ENCODE measurements around the gene TFAP2B.

TFAP2B gene

DNA sequence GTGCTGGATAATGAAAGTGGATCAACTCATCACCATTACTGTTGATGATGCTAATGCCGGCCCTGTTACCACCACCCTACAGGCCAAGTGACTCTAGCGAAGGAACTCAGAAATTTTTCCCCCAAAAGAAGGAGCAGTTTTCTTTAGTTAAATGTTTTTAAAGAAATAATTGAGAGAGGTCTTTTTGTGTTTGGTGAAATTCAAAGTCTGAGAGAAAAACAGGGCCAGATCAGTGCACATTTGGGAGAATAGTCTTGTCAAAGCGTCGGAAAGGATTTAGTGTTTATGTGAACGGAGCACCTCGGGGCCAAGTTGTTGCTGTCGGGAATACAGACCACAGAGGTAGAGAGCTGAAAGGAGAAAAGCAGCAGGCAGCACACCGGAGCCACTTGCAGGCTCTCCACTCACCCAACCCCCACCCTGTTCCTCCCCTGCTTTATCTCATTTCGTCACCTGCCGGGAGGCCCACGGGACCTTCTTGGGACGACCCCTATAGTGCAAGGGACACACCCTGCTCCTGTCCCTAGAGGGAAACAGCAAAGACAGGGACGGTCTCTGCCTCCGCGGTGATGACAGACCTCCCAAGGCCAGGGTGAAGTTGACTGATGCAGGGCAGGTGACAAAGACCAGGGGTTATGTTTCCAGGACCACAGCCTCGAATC is 6.8 kb downstream of the TFAP2B start:
- no peak for DNase-seq

DNA sequence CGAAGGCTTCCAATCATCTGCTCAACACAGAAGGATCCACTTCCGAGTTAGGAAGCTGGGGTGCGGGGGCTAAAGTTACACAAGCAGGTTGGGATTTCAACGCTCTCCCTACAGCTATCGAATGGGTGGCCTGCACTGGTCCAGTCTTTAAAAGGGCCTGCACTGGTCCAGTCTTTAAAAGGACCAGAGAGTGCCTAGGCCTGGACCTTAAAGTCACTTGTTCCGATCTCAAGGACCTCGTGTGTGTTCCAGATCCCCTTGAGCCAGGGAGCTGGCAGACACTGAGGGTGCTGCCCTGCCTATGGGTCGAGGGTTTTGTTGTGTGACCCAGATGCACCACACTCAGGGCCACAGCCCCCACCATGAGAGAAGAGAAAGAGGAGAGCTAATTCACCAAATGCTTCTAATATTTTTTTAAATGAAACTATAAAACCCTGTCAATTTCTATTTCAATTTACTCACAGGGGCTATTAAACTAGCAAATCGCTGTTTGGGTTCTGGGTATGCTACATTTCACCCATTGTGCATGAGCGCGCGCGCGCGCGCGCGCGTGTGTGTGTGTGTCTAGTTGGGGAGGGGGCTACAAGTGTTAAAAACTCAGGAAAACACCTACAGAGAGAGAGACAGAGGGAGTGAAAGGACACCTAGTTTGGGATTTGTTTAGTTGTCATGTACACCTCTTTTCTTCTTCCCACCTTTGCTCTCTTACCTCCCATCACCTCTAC is 7.5 kb downstream of the TFAP2B start:
- no peak for DNase-seq

DNA sequence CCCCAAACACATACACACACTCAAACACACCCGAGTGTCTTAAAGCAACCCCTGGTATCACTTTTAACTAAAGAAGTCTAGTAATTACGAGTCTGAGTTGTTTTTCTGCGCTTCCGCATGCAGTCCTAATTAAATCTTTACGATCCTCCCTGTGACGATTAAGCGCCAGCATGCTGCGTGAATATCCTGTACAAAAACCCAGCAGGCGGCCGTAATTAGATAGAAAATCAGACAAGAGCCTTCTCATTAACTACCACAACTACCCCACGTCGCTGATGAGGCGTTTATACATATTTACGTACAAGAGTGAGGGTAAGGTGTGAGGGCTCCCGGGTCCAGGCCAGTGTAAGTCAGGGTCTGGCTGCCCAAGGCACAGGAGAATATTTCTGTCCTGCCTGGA is 8.1 kb downstream of the TFAP2B start:
- DNase-seq = no peak

DNA sequence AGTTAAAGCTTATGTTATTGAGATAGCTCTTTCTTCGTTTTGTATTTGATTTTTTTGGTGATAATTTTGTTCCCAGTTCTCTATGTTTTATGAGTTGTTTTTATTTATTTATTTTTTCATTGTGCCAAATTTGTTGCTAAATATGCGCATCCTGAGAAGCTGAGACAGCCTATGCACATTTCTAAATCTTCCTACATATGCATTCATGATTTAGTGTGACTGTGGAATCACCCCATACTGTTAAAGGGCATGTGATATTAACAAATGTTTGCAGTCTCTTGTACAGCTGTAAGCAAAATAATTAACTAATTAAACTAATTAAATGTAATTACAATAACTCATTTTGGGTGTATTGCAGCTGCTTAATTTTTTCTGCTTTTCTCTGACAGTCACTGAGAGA is 10.4 kb downstream of the TFAP2B start:
- no peak for DNase-seq

DNA sequence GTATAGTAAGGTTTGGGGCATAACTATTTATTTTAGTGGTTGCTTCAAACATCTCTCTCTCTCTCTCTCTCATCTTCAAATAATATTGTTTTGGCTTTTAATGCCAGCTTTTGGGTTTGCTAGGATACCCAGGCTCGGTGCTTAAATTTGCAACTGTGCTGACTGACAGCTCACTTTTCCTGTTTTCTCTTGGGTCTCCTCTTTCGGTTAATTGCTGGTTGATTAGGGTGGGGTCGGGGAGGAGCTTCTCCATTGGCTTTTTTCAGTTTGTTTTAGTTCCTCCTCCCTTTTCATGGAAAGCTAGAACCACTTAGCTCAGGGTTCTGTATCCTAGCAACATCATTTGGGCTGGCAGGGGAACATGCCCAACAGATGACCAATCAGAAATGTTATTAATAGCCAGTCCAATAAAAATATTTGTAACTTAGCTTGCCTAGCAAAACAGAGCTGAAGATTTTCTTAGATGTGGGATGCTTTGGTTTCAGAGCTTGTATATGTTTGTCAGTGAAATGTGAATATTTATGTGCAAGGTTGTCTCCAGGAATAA is 11.3 kb downstream of the TFAP2B start:
- no peak for DNase-seq

DNA sequence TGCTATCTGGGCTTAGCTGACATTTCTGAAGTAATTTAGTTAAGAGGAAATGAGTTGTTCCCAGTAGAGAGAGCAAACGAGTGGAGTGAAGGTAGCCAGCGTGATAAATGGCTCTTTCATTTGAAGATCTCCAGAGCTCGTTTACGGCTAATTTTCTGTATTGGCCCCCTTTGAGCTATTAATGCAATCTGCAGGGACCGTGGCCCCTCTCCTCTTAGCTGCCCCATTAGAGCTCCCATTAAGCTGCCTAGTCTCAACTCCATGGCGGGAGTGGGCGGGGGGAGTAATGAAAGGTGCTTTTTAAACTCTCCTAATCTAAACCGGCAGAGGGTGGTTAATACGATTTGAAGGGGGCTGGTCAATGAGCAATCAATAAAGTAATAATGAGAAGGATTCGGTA is 12.5 kb downstream of the TFAP2B start:
- DNase-seq = no peak

DNA sequence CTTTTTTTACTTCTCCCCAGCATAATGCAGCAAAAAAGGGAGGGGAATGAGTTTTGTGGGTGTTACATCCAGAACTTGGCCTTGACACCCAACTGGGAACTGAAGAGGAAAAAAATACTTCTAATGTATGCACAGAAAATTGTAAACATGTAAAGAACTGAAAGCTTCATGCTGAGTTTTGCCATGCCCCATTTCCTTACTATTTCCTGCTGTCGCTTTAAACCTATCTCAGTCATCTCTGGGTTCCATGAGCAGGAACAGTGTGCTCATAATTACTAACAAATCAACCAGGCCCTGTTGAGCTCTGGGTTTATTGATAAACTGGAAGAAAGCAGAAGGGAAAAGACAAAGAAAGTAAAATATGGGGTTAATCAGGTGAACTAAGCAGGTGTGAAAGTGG is 14.2 kb downstream of the TFAP2B start:
- DNase-seq = no peak

DNA sequence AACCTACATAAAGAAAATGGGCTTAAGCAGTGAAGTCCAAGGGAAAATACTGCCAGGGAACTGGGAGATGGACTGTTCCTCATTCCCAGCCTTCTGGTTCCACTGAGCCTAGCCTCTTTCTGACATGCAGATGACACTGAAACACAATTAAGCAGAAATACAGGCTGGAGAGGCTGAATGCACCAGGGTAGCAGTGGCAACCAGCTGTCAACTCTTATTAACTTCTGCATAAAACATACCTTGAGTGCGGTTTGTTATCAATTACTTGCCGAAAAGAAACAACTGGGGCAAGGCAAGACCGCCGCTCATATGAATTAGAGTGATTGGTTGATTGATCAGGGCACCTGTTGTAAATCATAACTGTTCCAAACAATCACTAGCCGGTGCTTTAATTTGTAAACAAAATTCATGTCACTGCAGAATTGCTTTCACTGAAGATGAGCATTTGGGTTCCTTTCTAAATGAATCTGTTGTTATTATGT is 16.3 kb downstream of the TFAP2B start:
- no peak for DNase-seq

DNA sequence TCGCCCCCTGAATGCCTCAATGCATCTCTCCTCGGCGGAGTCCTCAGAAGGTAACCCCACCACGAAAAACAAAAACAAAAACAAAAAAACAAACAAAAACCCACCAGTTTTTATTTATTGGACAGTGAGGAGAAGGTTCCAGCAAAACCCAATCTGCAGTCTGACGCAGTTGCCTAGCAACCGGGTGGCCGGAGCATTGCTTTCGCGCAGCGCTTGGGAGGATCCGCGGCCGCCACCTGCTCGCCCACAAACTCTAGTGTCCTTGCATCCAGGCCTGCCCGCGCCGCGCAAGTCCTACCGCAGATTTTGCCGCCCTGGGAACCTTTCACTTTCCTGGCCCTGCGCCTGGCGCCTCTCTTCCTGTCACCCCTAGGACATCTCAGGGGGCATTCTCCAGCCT is 17.6 kb downstream of the TFAP2B start:
- no peak for DNase-seq

DNA sequence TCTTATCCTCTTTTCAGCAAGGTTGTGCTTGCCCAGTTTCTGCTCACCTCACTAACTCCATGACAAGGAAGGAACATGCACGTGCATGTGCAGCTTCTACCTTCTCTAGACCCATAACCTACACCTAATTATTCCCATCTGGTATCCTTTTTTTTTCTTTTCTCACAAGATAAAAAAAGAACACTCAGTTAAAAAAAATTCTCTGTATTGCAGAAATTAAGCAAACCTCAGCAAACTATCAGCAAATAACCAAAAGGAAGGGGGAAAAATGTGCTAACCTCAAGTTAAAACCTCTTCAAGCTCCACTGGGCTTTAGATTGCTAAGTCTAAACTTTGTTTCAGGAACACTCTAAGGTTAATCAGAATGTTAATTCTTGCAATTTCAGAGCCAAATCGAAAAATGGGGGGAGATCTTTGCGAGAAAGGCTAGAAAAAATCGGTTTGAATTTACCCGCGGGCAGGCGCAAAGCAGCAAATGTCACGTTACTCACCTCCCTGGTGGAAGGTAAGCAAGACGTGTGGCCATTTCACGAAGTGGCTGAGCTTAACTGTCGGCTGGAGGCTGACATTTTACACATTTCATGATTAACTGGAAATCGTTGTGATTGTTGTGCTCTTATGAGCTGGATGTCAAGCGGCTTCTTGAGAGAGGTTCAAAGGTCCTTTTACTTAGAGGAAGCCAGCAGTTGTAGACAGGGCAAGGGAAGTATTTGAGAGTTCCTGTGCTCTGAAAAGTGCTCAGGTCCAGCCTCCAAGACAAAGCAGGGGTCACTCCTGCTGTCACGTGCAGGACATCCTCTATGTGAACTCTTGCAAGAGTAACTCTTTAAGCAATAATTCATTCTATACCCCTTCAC is 19.1 kb downstream of the TFAP2B start:
- no peak for DNase-seq

DNA sequence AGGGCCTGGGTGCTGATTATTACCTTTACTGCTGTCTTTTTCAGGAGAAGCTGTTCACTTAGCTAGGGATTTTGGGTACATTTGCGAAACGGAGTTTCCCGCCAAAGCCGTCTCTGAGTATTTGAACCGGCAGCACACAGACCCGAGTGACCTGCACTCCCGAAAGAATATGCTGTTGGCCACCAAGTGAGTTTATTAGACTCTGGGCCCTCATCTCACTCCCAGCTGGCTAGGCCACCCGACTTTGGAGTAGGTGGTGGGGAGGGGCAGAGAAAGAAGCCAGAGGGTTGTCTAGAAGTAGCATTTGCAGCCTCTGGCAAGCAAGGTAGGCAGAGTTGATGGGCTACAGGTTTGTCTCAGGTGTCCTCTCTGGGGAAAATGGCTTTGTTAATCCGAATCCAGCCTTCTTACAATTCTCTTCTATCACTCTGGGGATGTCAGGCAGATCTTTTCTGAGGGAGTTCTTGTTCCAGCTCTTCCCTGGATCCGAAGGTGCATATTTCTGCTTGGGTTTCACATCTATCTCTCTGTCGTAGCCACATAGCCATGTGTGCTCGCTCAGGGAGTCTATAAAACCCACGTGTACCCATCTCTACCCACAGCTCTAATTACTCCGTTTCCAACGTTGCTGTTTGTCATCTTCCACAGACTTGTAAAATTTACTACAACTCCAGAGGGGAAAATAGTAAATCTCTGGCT is 21.6 kb downstream of the TFAP2B start:
- no peak for DNase-seq

DNA sequence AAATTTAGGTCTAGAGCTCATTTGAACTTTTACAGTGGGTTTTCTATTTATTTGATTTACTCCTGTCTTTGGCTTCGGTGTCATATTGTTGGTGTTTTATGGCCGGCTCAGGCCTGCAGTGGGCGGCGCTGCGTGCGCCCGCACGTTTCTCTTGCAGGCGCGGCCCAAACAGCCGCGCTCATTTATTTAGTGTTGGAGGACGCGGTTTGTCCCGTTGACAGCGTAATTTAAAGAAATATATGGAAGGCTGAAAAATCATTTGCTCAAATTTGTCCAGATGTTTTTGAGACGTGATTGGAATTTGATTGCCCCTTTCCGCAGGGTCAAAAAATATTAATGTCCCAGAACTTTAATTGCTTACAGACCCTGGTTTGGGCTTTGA is 22.1 kb downstream of the TFAP2B start:
- no peak for DNase-seq

DNA sequence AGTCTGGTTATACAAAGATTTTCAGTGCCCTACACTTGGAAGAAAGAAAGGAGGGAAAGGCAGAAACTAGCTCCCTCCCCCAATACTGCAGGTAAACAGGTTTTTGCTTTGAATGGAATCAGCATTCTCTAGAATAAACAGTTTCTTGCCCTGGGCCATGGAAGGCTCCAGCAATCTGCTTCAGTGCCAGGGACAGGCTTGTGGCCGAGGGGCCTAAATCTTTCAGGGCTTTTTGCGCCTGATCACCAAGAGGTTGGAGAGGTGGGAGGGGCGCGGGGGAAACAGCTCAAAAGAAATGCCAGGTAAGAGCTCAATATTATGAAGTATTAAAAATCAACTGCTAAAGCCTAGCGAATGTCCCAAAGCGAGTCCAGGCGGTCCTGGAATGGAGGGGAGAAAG is 23.8 kb downstream of the TFAP2B start:
- DNase-seq = no peak

DNA sequence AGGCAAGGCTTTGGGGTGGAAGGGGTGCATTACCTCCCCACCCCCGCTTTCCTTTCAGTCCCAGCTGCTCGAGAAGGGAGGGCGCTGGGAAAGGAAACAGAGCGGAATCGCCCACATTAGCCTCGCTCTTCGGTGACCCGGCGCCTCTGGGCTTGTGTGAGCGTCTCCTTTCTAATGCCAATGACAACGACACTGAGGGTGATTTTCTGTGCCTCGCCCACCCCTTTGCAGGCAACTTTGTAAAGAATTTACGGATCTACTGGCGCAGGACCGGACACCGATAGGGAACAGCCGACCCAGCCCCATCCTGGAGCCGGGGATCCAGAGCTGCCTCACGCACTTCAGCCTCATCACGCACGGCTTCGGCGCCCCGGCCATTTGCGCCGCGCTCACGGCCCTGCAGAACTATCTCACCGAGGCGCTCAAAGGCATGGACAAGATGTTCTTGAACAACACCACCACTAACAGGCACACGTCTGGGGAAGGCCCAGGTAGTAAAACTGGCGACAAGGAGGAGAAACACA is 24.3 kb downstream of the TFAP2B start:
- no peak for DNase-seq

DNA sequence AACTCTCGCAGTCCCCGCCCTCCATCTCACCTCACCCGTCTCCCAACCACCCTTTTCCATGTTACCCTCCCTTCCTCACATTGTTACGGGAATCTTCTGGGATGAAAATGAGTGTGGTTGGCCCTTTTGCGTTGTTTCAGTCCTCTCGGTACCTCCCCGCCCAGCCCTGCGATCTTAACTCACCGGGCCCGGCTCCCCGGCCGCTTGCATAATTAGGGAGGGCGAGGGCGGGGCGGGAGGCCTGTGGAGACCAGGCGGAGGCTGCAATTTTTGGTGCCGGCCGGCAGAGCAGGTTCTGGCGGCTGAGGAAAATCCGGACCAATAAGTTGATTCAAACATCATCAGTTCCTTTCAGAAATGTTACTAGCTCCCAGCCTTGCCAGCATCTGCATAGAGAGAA is 25.2 kb downstream of the TFAP2B start:
- no peak for DNase-seq

DNA sequence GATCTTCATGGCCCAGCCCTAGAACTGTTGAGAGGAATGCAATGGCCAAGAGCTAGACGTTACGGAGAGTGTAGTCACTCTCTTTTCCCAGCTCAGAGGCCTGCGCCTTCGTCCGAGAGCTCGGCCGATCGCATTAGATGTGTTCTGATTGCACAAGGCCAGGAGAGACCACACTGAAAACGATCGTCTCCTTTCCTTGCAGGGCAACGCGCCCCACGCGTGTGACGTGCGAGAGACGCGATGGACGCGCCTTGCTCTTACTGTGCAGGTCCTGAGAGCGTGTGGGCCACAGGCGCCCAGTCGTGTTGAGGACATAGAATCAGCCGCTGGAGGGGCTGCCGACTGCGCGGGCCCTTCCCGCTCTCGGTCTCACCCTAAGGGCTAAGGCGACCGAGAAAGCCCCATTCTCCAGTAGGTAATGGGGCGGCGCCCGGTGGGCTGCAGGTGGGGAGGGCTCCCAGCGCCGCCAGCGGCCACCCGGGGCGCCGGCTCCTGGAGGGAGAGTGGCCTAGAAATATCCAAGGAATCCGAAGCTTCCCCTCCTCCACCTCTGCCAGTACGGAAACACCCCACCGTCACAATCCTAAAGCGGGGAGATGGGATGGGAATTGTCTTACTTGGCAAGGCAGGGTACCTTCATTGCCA is 26.9 kb downstream of the TFAP2B start:
- no peak for DNase-seq

DNA sequence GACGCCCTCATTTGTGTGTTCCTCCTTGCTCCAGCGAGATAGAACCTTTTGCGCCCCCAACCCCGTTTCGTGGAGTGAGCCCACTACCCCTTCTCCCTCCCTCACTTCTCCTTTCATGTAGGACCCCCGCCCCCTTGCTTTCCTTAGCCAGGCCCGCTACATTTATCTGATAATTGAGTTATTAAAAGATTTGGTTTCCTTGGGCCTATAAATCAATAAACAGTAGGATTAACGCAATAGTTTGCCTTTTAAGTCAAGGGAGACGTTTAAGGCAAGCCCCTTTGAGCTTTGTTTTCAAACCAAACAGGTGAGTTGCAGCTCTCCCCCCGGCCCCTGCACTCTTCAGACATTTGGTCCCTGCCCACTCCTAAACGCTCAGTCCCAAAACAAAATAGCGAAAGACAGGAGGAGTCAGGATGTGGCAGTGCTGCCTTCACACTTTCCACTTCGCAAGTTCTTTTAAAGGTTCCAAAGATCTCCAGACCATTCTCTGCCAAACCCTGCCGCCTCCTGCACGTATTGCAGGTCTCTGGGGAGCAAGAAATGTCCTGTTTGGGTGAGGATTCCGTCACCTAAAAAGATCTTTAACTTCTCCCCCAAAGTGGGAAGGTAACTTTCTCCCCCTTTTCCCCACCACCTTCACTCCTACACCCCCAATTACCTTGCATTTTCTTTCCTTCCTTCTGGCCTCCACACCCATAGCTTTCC is 27.6 kb downstream of the TFAP2B start:
- no peak for DNase-seq

DNA sequence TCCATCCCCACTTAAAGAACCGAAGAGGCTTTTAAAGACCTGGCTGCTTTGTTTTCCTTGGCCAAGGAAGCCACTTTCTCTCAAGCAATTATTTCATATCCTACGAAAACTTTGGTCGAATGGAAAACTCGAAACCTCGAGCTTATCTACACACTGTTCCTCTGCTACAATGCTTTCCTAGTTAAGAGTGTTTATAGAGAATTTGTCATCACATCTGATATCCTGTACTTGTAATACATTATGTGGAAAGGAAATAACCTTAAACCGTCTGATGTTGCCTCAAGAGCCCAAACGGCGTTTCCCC is 28.1 kb downstream of the TFAP2B start:
- no peak for DNase-seq

DNA sequence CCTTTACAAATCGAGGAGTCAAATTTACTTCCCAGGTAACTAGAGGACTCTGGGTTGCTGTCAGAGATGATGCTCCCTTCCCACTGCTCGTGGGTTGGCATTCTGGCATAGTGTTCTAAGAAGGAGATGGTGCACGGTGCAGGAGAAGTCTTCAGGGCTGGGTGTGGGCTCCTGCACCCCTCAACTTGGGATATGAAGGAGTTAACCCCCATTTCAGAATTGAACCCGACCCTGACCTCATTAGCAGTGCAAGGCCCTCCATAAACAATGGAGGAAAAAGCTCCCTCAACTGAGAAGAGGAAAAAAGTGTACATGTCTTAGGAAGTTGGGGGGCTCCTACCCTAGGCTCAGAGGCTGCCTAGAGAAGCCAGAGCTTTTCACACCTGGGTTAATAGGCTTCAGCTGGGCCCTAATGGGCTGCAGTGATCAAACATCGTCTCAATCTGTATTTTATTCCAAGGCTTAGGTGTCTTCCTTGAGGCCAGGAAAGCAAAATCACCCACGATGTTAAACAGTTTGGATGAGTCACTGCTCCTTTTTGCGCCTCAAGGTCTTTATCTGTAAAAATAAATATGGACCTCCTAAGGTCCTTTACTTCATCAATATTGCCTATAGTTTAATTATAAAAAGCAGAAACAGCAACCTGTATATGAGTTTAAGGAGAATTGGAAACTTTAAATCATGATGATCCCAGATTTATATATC is 29.4 kb downstream of the TFAP2B start:
- DNase-seq = no peak

DNA sequence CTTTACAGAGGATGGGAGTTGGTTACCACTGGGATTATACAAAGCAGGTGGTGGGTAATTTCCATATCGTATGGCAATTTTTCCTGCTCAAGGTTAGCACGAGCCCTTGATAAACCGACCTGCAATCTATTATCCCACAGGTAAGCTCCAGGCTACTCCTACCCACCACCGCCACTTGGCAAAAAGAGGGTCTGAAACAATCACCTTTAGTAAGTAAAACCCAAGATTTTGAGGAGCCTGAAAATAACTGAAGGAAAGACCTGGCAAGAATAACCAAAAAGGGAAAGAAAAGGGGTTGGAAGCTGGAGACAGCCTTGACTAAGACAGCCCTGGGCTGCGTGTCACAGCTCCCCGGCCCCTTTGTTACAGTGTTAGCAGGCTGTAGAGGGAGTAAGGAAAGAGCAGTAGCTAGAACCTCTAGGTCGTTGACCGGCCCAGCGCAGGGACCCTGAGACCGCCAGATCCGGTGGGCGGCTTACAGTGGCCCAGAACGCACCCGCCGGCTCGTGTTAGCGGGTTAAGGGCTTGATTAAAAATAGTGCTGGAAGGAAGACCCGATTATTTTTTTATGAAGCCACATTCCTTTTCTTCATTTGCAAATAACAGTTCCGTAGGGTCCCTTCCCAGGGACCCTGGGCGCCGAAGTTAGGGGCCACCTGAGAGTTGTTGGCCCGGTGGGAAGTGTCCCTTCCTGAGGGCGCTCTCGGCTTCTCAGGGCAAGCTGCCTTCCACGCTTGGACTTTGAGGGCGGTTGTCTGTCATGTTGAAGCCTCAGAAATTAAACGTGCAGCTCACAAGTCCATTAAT is 30.5 kb downstream of the TFAP2B start:
- no peak for DNase-seq
